Activated CD8-positive, alpha-beta memory T cell treated with anti-CD3 and anti-CD28 coated beads, Interleukin-2, amount 50 U/mL, for 48 hours (primary cell): ENCODE measurements around the gene KLHL33.

Source experiments
- DNase-seq: peaks from one replicate; pipeline ENCODE4 v3.0.0-alpha.2; 2020

The KLHL33 gene

DNA sequence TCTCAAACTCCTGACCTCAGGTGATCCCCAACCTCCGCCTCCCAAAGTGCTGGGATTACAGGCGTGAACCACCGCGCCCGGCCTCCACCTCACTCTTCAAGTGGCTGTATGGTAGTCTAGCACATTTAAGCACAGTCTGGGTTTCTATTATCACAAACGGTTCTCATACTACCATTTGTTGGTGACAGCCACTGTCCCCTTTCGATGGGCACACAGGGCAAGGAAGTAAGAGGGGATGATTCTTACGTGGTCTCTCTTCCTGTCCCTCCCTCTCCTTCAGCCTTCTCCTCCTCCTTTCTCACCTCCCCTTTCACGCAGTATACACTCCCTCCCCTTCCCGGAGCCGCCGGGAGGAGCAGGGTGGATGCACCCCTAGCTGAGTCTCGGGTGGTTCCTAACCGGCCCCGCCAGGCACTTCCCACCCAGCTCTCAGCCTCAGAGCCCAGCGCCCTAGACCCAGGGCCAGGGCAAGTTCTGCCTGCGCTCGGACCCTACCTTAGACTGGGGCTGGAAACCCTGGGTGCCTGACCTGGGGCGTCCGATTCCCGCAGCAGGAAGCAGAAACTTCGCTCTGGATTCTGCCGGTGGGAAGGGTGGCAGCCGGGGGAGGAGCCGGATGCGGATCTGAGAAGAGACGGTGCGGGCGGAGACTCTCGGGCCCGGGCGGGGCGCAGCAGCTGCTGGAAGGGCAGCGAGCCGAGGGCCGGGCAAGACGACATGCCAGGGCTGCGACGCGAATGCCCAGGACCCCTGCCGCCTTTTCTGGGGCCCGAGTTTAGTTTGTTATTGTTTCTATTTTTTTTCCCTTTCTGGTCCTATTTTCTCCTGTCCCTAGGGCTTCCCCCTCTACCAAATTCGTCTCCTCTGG, 22.9 kb downstream of the KLHL33 start, which contains the start of gene TEP1:
TSS of gene TEP1 (minus strand) at position 626 of the 868 bp plus-strand sequence. CDS start 5,062 bp downstream, outside the sequence.
- peak; percentile 88 for DNase-seq

DNA sequence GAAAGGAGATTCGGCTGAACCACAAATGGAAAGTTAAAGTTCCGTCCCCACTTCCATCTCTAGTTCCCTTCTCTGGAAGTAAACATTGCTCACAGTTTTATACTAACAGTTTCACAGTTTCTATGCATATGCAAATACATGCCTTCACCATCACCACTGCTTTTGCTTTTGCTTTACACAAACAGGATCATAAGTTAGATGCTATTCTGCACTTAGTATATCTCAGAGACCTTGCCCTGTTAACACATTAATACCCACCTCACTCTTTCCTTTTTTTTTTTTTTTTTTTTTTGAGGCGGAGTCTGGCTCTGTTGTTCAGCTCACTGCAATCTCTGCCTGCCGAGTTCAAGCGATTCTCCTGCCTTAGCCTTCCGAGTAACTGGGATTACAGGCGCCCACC, 23.6 kb downstream of the KLHL33 start:
- DNase-seq, result no peak

DNA sequence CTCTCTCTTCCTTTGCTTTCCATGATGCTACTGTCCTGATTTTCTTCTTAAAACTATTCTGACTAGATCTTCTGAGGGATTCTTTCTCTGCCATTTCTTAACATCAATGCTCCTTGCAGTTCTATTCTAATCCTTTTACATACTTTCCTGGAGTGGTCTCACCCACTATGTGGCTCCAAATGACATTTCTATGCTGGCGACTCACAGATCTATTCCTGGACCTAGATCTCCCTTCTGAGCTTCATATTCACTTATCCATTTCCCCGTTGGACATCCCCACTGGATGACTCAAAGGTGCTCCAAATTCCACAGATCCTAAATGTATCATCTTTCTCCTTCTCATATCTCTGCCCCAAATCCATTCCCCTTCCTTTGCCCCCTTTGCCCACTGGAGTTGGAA, 26.7 kb downstream of the KLHL33 start:
- no peak for DNase-seq

DNA sequence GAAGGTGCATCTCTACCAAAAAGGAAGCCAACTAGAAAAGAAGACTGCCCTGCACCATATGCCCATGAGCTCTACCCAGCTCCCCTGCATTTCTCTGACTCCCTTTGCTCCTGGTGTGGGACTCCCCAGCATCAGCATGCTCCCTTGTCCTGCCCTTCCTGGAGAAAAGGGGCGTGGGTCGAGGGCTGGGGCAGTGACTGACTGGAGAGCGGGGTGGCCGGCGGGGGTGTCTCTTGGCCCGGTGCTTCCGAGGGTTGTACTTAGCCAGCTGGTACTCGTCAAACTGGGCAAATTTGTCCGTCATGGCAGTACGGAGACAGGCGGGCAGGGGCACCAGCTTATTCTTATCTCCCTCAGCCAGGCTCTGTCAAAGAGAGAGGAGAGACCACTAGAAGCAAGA, 32.4 kb downstream of the KLHL33 start:
- DNase-seq, result no peak

DNA sequence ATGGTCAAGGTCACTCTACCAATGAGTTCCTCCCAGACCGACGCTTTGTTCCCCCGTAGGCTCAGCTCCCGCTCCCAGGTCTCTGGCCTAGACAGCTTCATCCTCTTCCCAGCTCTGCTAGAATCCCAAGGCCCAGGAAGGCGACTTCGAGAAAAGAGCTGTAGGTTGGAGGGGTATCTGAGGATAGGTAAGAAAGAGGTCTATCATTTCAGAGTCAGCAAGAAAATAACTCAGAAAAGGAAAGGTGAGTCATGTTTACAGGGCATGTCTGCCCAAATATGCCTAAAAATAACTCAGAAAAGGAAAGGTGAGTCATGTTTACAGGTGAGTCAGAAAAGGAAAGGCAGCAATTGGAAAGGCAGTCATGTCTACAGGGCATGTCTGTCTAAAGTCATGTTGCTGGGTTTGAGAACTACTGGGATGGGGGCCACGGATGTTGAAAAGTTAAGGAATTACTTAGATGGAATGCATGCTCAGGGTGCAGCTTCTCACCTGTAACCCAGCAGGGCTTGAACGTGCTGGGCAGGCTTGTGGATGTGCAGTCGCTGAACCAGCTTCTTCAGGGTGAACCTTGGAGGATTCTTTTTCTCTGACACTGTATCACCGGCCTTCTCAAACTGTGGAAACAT, 34.9 kb downstream of the KLHL33 start:
- DNase-seq, result peak; percentile 58

DNA sequence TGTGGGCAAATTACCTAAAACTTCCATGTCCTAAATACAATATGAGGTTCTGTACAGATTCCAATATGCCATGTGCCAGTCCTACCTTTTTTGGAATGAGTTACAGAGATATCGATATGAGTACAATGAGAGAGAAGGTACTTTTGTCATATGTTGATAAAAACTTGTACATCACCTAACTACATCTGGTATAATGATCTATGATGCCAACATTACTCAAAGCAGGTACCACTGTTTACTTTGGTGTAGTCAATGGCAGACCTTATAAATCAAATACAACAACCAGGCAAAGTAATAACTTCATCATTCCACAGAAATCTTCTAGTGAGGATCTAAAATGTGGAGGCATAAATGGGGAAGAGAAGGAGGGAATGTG, 35.4 kb downstream of the KLHL33 start:
- DNase-seq, result no peak

DNA sequence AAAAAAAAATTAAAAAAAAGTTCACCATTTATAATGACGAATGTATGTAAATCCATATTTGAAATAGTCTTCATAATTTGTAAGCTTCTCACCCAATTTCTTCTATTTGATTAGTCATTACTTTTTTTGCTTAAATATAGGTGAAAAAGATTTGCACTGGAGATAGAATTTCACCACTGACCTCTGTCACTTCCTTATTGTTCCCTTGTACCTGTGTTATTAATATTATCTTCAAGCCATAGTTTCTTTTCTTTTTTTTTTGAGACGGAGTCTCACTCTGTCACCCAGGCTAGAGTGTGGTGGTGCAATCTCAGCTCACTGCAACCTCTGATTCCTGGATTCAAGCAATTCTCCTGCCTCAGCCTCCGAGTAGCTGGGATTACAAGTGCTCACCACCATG, 38.5 kb downstream of the KLHL33 start:
- DNase-seq, result no peak

DNA sequence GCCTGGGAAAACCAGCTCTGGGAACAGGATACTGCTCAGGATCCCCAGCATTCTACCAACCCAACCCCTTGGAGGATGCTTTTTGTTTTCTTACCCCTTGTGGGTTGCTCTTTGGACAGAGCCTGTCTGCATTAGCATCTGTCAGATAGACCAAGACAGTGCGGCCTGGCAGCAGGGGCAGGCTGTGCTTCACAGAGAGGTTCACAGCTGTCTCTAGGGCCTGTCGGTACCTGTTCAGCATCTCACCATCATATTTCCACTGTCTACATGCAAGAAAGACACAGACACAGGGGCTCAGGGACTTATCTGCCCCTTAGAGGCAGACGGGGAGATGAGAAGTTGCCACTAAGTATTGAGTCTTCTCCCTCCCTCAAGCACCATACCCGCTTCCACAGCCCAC, 44.5 kb downstream of the KLHL33 start:
- no peak for DNase-seq

DNA sequence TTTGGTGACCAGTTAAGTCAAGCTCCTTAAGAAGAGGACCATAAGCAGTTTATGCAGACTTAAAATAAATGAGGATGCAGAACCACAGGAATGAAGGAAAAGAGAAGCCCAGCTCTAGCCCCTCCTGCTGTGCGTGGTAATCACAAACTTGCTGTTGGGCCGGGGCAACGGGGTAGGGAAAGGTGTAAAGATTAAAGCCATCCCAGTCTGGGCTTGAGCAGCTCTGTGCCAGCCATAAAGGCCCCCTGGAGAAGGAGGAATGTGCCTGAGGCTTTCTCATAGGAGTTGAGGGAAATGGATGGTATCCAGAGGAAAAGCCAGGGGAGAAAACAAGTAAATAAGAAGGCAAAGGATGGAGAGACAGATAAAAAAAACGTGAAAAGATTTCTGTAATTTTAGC, 47.8 kb downstream of the KLHL33 start:
- DNase-seq, result no peak

DNA sequence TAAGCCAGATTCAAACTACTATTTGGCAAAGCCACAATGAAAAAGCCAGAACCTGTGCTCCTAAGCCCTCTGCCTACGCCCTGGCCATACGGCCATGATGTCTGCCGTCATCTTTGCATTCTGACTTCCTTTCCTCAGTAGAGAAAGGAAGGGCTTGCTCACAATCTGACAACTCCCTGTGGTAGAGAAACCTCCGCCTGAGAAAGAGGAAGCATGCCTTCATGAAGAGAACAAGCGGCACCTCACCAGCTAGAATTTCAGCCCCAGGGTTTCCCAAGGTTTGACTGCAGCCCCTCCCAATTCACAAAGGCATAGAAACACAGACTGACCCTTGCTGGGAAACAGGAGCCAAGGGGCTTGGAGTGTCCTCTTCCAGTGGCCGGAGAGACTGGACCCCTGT, 48.4 kb downstream of the KLHL33 start:
- no peak for DNase-seq

DNA sequence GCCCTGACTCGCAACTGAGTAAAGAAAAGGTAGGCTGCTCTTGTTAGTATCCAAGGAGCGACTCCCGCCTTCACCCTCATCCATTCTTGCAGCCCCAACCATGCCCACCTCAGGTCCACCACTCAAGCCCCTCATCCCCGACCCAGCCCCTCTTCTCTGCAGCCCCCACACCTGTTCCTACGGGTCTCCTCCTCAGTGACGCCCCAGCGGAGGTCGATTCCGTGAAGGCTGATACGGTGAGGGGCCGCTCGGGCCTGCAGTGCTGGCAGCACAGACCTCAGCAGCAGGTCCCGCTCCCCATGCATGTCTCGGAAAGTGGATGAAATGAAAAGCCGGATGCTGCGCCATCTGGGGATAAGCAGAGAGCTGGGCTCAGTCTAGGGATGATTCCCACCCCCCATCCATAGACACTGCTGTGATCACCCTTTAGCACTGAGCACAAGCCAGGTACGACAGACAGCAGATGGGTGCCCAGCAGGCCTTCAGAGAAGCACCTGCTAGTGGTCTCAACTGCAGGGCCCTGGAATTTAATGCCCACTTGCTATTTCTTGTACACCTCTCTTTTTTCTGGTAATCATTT, 49.6 kb downstream of the KLHL33 start:
- no peak for DNase-seq

DNA sequence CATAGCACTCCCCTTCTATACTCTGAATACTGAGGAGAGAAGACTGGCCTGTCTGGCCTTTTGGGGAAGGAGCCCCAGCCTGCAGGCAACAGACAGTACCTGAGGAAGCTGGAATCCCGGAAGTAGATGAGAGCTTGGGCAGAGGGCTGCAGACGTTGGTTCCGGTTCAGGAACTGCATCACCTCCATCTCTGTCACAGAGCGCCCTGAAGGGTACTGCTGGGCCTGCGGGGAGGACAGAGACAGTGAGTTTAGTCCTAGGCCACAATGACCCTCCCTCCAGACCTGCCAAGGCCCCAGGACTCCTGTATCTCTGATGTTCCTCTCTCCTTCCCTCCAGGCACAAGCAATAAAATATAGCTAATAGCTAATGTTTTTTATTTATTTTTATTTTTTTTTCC, 51.1 kb downstream of the KLHL33 start:
- no peak for DNase-seq

DNA sequence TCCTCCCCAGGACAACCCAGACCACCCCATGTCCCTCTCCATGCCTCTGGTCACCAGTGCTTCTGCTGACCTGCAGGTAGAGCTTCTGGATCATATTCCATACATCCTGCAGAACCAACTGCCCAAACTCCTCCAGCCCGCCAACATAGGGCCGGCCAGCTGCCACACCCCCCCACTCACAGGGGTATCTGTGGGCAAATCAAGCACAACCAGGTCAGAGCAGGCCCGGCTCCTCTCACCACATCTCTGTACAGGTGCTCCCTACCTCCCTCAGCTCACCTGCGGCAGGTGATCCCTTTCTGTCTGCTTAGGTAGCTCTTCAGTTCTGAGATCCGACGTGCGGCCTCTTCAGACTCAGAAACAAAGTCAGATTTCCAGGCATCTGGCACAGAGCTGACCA, 51.6 kb downstream of the KLHL33 start:
- DNase-seq, result no peak

DNA sequence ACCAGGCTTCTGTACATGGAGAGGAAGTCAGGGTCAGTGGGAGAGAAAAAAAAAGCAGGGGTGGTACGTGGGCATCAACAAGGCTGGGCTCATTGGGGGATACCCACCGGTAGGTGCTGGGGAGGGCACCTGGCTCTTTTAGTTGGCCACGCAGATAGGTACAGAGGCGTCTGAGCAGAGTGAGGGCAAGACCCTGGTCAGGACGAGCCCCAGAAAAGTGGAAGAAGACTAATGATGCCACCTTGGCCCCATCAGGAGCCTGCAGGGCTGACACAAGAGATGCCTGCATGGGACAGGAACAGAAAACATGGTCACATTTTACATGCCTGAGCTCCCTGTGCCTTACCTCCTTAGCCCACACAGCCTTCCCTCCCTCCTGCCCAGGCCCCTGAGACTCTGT, 52.3 kb downstream of the KLHL33 start:
- DNase-seq, result no peak

DNA sequence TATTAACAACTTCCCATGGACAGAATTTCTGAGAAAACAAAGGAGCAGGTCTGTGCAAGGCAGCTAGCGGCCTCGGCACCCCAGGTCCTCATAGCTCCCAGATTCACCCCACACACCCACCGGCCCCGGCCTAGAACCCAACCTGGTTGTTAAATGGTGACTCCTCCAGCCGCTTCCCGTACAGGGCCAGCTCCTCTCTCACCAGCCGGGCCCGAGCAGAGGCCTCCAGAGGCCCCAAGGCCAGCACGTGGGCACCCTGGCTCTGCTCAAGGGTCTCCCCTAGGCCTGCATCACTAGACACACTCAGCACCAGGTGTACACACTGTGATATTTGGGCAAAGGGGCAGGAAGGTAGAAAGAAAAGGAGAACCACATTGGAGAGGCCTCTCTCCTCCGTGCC, 52.9 kb downstream of the KLHL33 start:
- no peak for DNase-seq

DNA sequence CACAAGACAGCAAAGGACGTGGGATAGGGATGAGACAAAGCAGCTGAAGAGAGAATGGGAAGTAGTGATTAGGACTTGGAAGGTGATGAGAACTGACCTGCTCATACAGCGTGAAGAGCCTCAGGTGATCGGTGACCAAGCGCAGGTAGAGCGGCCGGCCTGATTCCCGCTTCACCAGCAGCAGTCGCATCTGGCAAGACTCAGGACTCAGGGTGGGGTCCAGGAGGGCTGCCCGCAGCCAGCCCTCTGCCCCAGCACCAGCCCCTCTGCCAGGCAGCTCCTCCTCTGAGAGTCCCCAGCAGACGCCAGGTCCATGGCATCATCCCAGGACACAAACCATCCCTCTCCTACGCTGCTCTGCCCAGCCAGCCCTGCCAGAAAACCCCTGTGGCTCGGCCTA, 53.4 kb downstream of the KLHL33 start:
- DNase-seq, result no peak

DNA sequence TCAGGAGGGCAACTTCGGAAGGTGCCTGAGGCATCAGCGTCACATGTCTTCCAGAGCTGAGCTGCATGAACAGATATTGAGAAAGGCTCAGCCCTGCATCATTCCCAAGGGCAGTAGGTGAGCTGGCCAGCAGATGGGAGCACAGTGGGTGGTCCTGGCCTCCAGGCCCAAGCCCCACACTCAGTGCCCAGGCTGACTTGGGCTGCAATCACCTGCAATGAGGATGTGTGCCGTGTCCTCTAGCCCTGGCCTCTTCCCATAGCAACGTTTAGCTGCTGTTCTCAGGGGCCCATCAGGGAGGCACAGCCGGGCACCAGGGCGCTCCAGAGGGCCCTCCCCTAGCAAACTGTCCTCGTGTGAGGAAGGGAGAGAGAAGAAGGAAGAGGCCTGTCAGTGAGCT, 54.6 kb downstream of the KLHL33 start:
- DNase-seq, result no peak

DNA sequence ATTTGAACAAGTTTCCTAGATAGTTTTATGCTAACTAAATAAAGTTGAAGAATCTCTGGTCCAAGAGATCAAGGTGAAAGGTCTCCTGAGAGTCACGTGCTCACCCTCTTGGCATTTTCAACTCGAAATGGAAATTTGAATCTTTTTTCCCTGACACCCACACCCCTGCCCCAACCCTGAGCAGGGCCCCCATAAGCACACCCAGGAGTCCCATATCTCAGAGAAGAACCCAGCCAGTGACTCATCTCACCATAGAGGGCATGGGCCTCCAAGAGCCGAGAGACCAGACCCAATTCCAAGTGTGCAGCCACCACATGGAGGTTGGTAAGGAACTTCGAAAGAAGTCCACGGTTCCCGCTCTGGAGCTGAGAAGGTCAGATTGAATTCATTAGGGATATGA, 55.3 kb downstream of the KLHL33 start:
- no peak for DNase-seq

DNA sequence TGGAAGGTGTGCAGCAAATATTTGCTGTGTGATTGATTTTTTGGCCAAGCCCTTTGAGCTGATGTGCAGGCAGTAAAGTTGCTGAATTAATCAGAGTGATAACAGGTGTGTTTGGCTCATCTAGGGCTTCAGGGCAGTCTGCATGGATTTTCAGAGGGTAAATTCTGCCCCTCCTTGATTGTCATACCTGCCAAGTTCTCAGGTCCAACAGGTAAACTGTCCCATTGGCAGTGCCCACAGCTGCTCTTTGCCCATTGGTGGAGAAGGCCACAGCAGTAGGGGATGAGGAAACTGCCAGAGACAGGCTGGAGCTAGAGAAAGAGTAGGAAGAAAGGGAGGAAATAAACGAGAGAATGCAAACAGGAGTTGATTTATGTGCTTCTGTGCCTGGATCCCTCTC, 56.2 kb downstream of the KLHL33 start:
- no peak for DNase-seq

DNA sequence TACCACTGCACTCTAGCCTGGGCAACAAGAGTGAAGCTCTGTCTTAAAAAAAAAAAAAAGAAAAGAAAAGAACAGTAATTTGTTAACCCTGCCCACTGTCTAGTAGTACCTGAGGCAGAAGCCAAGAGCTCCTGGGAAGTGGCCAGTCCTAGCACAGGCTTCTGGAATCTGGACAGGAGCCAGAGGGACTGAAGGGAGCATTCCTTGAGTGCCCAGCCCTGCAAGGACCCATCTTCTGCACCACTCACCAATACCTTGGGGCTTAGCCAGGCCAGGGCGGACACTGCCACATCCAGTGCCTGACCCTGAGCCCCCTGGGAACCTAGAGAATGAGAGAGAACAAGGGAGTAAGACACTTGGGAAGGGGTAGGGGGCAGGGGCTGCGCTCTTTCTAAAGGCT, 58.8 kb downstream of the KLHL33 start:
- no peak for DNase-seq

DNA sequence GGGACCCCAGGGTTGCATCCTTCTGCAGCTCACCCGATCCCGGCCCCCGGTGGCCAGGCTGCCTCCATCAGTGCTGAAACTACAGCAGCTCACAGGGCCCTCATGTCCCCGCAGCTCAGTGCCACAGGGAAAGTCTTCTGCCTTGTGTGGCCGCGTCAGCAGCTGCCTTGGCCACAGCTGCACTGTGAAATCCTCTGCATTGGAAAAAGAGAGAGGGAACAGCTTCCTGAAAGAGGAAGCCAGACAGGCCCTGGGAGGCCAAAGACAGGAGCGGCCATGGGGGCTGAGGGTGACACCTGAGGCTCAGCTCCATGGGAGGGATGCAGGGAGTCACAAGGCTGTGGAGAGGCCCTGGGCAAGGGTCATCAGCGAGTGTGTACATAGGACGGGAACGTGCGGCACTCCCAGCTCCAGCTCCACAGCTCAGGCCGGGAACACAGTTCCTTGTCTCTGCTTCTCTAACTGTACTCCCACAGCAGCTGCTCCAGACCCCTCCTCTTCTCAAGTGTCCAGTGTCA, 59.8 kb downstream of the KLHL33 start:
- no peak for DNase-seq
